NCI-H748 treated with DMSO at 0.1 percent for 48 hours (cell line): ENCODE results near the gene PRB2.
"Not testable (repeated sequence)": the region's sequence is repeated elsewhere in the genome, so short reads cannot be mapped to it uniquely, and the experiment has no call there.

Experiments
- DNase-seq: peaks from one replicate; lab custom pipeline; 2025; lab: John Stamatoyannopoulos, UW

The PRB2 gene

GRCh38 chr12:11395467-11395866, at the start of gene PRB2:
TSS of gene PRB2 (minus strand) at chr12:11395567. CDS start at chr12:11395529, 38 bp downstream.
- DNase-seq, result not testable (repeated sequence)

DNA sequence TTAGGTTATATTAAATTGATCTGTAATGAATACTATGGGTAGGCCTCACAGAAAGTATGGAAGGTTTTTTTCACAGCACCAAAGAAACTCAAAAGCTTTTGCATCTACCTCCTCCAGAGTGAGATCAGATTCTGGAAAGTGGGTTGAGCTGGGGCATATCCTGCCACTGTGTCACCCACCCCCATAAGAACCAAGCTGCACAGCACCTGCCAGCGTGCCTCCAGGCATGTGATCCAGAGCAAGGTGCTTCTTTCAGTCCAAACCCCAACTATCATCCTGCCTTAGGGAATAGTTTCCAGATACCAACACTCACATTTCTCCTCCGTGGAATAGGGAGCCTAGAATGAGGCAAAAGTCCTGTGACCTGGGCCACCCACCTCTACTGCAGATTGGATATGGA, 42.6 kb upstream of the PRB2 start:
- no peak for DNase-seq

GRCh38 chr12:11433664-11434063, 38.3 kb upstream of the PRB2 start:
- no peak for DNase-seq

GRCh38 chr12:11431486-11431885, 36.1 kb upstream of the PRB2 start:
- DNase-seq, result no peak

- DNase-seq, result no peak
These were observed 32.0 kb upstream of the PRB2 start for GRCh38 chr12:11427341-11427740.

DNA sequence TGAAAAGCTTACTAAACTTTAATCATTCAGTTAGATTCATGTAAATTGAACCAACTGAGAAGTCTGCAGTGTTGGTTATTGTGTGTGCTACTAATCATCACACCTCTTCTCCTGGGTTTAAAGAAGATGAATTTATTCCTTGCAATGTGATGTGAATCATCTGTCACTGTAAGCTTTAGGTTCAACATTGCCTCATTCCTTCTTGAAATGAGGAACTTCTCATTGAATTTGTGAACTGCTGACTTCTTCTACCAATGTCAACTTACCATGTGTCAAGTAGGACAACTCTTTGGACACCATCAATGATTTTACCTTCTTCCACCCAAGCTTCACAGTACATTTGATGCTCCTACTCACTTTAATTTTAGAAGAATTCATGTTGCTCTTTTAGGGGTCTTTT, 17.4 kb upstream of the PRB2 start:
- no peak for DNase-seq

DNA sequence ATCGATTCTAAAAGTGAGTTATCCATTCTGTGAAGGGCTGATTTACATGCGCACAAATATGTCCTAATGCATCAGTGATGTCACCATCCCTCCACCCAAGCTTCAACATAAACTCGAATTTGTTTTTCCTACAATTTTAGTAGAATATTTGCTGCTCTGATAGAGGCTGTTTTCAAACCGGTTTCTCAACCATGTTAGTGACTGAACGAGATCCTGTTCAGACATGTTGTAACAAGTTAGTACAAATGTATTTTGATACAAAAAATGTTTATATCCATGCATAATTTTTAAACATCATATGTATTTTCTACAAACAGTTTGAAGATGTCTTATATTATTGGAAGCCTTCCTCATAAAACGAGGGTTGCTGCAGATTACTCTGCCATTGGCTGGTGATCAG, 12.7 kb upstream of the PRB2 start:
- no peak for DNase-seq

DNA sequence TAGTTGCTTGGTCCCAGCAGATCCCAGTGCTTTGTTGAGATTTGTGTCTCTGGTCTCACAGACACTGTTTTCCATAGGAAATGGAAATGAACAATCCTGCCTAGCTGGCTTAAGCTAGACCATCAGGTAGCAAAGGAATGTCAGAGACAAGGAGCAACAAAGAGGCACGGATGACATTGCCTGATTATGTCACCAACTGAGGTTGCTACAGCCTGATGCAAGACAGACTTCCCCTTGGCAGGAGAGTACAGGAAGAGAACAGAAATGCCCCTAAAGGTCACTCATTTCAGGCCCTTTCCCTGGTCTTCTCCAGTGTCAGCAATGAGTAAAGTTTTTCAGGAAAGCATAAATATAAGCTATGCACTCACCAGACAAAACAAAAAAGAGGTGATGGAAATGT, 2.0 kb upstream of the PRB2 start:
- no peak for DNase-seq

GRCh38 chr12:11391456-11391855, 3.9 kb downstream of the PRB2 start:
- not testable (repeated sequence) for DNase-seq

GRCh38 chr12:11377420-11377819, 17.9 kb downstream of the PRB2 start:
- not testable (repeated sequence) for DNase-seq

DNA sequence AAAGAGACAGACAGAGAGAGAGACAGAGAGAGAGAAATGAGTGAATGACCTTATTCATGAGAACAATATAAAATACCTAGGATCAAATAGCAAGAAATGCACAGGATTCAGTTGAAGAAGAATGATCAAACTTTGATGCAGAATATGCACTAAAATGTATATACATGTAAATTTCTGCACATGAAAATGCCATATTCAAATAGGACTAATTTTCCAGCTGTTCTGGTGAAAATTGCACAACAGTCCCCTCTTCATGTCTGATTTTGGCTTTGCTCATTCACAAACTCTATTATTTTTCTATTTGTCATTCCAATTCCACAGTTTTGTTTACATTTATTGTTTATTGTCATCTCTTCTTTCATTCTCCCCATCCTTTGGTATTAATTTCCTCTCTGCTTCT, 34.2 kb downstream of the PRB2 start:
- DNase-seq, result no peak

DNA sequence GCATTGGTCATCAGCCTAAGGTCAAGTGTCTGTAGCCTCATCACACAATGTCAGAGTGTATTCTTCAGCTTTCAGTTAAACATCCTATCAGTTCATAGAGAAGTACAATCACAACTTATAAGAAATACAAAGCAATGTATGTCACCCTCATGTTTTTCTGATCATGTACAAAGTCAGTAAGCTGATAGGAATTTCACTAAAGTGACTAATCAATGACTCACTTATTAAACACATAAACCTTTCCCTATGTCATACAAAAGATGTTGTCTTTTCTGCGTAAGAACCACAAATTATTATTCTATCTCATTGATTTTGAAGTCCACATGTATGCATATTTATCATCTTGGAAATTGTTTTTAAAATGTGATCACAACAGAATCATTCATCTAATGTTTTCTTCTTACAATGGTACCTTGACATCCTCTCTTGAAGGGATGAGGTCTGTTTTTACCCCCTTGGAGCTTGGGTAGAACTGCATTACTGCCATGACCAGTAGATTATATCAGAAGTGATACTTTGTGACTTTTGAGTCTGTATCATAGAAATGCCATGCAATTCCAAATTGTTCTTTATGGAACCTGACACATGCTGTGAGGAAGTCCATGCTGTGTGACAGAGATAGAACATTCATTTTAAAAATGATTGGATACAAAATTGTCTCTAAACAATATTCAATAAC, 35.0 kb downstream of the PRB2 start:
- DNase-seq, result not testable (repeated sequence)

GRCh38 chr12:11351736-11352135, 43.6 kb downstream of the PRB2 start:
- not testable (repeated sequence) for DNase-seq

DNA sequence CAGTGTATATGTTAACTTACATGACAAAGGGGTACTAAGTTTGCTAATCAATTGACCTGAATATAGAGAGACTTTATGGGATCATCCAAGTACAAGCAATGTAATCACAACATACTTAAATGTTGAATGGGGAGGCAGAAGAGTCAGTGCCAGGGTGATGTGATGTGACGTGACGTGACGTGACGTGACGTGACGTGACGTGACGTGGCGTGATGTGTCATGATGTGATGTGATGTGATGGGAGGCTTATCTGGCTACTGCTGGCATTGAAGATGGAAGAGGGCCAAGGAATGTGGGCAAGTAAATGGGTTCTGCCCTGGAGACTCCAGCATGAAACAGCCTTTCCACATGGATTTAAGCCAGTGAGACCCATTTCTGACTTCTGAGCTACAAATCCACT, 46.9 kb downstream of the PRB2 start:
- no peak for DNase-seq

- no peak for DNase-seq
These were observed 47.6 kb downstream of the PRB2 start for GRCh38 chr12:11347810-11348209.

- DNase-seq, result no peak
These were observed 50.9 kb downstream of the PRB2 start for GRCh38 chr12:11344500-11344899.
